Chondrocyte (in vitro differentiated cells): ENCODE data around the gene TYROBP. TPM values are rescaled to one million over a fixed set of nuclear protein-coding genes. Genes with fewer than 3 reads are reported as not detected.

ENCODE experiments used
- DNase-seq: peaks from one replicate; pipeline ENCODE4 v3.0.0; 2021; ENCODE audit warnings: mixed read lengths, low spot score
- H3K27ac Mint-ChIP-seq: one replicate; pipeline ENCODE4 v1.8.0; 2021; ENCODE audit warnings: mild to moderate bottlenecking, moderate library complexity, mixed read lengths; ENCODE audit not compliant: unreplicated experiment
- H3K27me3 Mint-ChIP-seq: 2 replicates; pipeline ENCODE4 v1.8.0; 2021; ENCODE audit warnings: low read depth, mixed read lengths
- H3K36me3 Mint-ChIP-seq: 2 replicates; pipeline ENCODE4 v1.8.0; 2021; ENCODE audit warnings: low read depth, mixed read lengths
- H3K4me1 Mint-ChIP-seq: 2 replicates; pipeline ENCODE4 v1.8.0; 2021; ENCODE audit warnings: low read depth, mild to moderate bottlenecking, mixed read lengths
- H3K4me3 Mint-ChIP-seq: one replicate; pipeline ENCODE4 v1.8.0; 2021; ENCODE audit warnings: mild to moderate bottlenecking, moderate library complexity, mixed read lengths; ENCODE audit not compliant: unreplicated experiment
- H3K9me3 Mint-ChIP-seq: 2 replicates; pipeline ENCODE4 v1.8.0; 2021; ENCODE audit warnings: low read depth, mixed read lengths
- total RNA-seq: library from RNA; stranded (reverse); gene quantifications from 3 replicates; pipeline ENCODE4 v1.2.1, GENCODE V29; 2021
- TF ChIP-seq, protein P1 (sequence below): fragments of 200-600 bp; sonication (generic); IDR thresholded peaks from 2 replicates; pipeline ENCODE4 v1.5.0; 2021; ENCODE audit warnings: antibody characterized with exemption, mild to moderate bottlenecking, moderate library complexity

The TYROBP gene
- total RNA-seq, 1 donor from 2014 or later, result not detected

DNA sequence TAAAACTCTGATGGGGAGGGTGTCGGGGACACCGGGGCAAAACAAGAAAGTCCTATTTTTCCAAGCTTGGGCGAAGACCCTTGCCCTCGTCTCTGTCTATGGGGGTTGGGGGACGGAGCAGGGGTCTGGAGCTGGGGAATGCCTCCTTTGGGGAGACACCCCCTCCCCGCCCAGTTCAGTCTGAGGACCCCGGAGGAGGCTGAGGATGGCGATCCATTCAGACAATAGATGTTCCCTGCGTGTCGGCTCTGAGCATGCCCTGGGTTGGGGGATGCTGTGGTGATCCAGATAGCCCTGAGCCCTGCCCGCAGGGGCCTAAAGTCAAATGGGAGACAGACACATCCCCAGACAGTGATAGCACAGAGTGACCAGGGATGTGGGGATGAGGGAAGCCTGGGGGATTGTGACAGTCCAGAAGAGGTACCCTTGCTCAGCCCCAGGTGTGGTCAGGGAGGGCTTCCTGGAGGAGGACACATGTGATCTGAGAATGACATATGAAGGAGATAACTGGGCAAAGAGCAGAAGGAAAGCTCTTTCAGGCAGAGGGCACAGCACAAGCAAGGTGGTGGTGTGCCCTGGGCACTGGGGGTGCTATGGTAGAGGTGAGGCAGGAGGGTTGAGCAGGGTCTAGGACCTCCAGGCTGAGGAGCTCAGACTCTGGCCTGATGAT lies 37.2 kb upstream of the TYROBP start:
- Mint-ChIP-seq H3K27ac (no peak overlapping the region), H3K9me3 (no peaks in the 10 kb centered on the region), H3K4me3 (no peak overlapping the region), H3K27me3 (no peaks in the 10 kb centered on the region), H3K4me1 (no peaks in the 10 kb centered on the region), H3K36me3 (peaks cover 15% of the 10 kb centered on the region)
- TF ChIP-seq, protein P1, sequence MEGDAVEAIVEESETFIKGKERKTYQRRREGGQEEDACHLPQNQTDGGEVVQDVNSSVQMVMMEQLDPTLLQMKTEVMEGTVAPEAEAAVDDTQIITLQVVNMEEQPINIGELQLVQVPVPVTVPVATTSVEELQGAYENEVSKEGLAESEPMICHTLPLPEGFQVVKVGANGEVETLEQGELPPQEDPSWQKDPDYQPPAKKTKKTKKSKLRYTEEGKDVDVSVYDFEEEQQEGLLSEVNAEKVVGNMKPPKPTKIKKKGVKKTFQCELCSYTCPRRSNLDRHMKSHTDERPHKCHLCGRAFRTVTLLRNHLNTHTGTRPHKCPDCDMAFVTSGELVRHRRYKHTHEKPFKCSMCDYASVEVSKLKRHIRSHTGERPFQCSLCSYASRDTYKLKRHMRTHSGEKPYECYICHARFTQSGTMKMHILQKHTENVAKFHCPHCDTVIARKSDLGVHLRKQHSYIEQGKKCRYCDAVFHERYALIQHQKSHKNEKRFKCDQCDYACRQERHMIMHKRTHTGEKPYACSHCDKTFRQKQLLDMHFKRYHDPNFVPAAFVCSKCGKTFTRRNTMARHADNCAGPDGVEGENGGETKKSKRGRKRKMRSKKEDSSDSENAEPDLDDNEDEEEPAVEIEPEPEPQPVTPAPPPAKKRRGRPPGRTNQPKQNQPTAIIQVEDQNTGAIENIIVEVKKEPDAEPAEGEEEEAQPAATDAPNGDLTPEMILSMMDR, result no peak
- DNase-seq, result no peak

DNA sequence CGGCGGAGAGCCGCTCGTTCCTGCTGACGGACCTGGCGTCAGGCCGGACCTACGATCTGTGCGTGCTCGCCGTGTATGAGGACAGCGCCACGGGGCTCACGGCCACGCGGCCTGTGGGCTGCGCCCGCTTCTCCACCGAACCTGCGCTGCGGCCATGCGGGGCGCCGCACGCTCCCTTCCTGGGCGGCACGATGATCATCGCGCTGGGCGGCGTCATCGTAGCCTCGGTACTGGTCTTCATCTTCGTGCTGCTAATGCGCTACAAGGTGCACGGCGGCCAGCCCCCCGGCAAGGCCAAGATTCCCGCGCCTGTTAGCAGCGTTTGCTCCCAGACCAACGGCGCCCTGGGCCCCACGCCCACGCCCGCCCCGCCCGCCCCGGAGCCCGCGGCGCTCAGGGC lies 36.5 kb upstream of the TYROBP start:
- H3K4me1 Mint-ChIP-seq, result no peaks in the 10 kb centered on the region
- no peak for DNase-seq
- no peak overlapping the region for H3K4me3 Mint-ChIP-seq
- TF ChIP-seq, protein P1, result no peak
- H3K27ac Mint-ChIP-seq, result no peak overlapping the region
- peaks cover 15% of the 10 kb centered on the region for H3K36me3 Mint-ChIP-seq
- H3K9me3 Mint-ChIP-seq, result no peaks in the 10 kb centered on the region
- no peaks in the 10 kb centered on the region for H3K27me3 Mint-ChIP-seq

DNA sequence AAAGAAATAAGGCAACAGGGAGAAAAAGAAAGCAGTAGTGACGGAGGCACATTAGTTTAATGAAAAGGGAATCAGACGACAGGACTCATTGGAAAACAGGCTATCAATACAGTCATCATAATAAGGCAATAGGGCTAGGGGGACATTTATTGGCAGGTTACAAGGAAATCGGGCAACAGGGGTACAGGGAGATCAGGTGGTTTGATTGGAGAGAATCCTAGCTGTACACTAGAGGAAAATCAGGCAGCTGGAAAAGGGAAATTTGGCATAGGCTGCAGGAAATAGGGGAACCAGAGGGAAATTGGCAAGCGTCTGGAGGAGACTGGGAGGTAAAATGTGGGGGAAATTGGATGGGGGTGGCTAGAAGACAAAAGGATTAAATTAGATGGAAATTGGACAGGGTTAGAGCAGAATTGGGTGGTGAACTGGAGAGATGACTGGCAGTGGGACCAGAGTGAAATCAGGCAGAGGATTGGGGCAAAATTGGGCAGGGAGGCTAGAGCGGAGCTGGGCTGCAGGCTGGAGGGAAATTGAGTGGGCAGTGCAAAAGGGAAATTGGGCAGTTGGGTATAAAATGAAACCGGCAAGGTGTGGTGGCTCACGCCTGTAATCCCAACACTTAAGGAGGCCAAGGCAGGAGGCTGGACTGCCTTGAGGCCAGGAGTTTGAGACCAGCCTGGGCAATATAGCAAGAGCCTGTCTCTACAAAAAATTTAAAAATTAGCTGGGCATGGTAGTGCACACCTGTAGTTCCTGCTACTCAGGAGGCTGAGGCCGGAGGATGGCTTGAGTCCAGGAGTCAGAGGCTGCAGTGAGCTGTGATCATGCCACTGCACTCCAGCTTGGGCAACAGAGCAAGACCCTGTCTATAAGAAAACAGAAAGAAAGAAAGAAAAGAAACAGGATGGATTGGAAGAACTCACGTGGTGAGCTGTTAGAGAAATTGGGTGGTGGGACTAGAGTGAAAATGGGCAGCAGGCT lies 35.5 kb upstream of the TYROBP start:
- DNase-seq, result no peak
- H3K36me3 Mint-ChIP-seq, result peaks cover 18% of the 10 kb centered on the region
- no peak overlapping the region for H3K4me3 Mint-ChIP-seq
- H3K4me1 Mint-ChIP-seq, result peaks cover 7% of the 10 kb centered on the region
- no peaks in the 10 kb centered on the region for H3K9me3 Mint-ChIP-seq
- TF ChIP-seq, protein P1, result no peak
- no peak overlapping the region for H3K27ac Mint-ChIP-seq
- no peaks in the 10 kb centered on the region for H3K27me3 Mint-ChIP-seq

DNA sequence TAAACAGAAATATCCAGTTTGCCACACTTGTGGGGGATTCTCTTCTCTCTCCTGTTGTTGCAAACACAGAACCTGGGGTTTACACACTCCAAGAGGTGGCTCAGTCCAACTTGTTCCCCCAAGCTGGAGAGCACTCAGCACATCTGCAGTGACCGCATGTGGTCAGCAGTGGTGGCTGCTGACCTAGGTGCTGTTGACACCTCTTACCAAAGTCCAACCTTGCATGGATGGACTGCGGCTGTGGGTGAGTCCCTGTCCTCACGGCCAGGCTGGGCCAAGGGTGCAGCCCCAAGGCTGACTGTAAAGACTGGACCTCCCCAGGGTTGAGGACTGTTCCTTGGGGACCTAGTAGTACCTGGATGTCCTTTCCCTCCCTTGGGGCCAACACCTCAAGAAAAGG lies 34.1 kb upstream of the TYROBP start:
- TF ChIP-seq, protein P1, result no peak
- H3K9me3 Mint-ChIP-seq, result no peaks in the 10 kb centered on the region
- peaks cover 21% of the 10 kb centered on the region for H3K4me1 Mint-ChIP-seq
- no peak overlapping the region for H3K4me3 Mint-ChIP-seq
- no peak for DNase-seq
- H3K27me3 Mint-ChIP-seq, result no peaks in the 10 kb centered on the region
- peaks cover 18% of the 10 kb centered on the region for H3K36me3 Mint-ChIP-seq
- no peak overlapping the region for H3K27ac Mint-ChIP-seq

DNA sequence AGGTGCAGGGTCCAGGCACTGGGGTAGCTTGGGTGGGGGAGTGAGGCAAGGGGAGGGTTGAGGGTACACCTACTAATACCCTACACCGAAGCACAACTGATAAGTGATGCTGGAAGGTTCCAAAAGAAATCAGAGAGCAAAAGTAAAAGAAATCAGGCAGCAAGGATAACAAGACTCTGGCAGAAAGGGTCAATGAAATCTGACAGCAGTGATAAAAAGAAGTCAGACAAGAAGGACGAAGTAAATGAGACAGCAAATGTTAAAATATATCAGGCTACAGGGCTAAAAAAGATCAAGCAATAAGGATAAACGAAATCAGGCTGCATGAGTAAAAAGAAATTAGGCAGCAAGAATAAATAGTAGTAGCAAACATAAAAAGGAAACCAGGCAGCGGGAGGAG lies 32.7 kb upstream of the TYROBP start:
- no peak overlapping the region for H3K4me3 Mint-ChIP-seq
- no peaks in the 10 kb centered on the region for H3K27me3 Mint-ChIP-seq
- DNase-seq, result no peak
- peaks cover 18% of the 10 kb centered on the region for H3K36me3 Mint-ChIP-seq
- peaks cover 28% of the 10 kb centered on the region for H3K4me1 Mint-ChIP-seq
- H3K27ac Mint-ChIP-seq, result no peak overlapping the region
- no peaks in the 10 kb centered on the region for H3K9me3 Mint-ChIP-seq
- TF ChIP-seq, protein P1, result no peak
